Epithelial cell of prostate (primary cell): ENCODE results near the gene AKT3.
"Not testable (repeated sequence)": the region's sequence is repeated elsewhere in the genome, so short reads cannot be mapped to it uniquely, and the experiment has no call there.

Source experiments
- DNase-seq: peaks from one replicate; pipeline ENCODE4 v3.0.0-alpha.2; 2011; ENCODE audit warnings: low read depth, low spot score
- H3K27ac ChIP-seq: fragments of 450-650 bp; 2 replicates; pipeline ENCODE4 v1.5.1; 2017; ENCODE audit warnings: mild to moderate bottlenecking

Gene AKT3

GRCh38 chr1:243713470-243714186 lies 136.4 kb downstream of the AKT3 start:
- H3K27ac ChIP-seq, result no peak overlapping the region
- DNase-seq, result no peak

GRCh38 chr1:243712941-243713340 lies 137.1 kb downstream of the AKT3 start:
- DNase-seq, result no peak
- no peak overlapping the region for H3K27ac ChIP-seq

GRCh38 chr1:243712242-243712641 lies 137.8 kb downstream of the AKT3 start:
- DNase-seq, result no peak
- no peak overlapping the region for H3K27ac ChIP-seq

DNA sequence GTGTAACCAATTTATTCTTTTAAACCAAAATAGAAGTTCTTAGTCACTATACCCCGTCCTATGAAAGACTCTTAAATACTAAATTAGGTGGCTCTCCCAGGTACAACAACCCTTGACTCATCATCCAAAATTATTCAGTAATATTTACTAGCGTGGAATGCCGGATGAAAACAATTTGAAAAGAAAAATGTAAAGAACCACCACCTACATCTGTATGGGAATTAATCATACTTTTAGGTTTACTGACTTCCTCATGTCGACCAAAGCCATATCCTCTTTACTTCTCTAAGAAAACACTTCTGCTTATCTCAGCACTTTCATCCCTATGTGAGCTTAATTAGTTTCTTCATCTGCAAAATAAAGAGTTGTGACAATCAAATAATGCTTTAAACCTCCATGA lies 139.6 kb downstream of the AKT3 start:
- no peak overlapping the region for H3K27ac ChIP-seq
- no peak for DNase-seq

DNA sequence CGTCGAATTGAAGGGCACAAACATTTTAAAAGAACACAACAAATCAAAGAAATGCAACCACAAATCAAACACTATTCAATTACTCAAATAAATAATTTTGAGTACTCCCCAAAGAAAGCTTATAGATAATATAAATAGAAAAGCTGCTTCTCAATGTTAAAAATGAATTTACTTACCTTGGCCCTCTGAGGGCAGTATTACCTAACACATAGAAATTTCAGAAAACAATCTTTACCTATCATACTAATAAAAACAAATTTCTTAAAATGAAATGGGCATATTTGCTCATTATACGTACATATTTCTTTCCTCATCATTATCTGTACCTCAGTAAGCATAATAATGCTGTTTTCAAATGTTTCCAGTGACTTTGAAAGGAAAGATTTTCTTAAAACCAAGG lies 141.8 kb downstream of the AKT3 start:
- DNase-seq, result no peak
- H3K27ac ChIP-seq, result no peak overlapping the region

- no peak overlapping the region for H3K27ac ChIP-seq
- no peak for DNase-seq
Observed at GRCh38 chr1:243706563-243706962, 143.5 kb downstream of the AKT3 start.

DNA sequence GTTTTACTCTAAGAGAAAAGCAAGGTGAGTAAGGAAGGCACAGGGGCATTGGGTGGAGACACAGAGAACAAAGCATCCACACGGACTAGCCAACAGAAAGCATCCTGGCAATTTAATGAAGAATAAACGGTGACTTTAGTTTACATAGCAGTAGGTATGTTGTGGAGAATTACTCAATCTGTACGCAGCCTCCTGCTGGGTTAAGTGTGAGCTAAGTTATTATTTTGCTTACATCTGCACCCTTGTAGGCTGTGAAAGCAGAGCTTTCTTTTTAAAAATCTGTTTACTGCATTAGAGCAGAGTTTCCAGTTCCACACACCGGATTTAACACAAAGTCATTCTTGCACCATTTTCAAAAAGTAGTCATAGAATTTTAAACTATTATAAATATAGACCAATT lies 144.5 kb downstream of the AKT3 start:
- no peak overlapping the region for H3K27ac ChIP-seq
- DNase-seq, result no peak

- no peak overlapping the region for H3K27ac ChIP-seq
- DNase-seq, result no peak
Observed at GRCh38 chr1:243701872-243702271, 148.2 kb downstream of the AKT3 start.

DNA sequence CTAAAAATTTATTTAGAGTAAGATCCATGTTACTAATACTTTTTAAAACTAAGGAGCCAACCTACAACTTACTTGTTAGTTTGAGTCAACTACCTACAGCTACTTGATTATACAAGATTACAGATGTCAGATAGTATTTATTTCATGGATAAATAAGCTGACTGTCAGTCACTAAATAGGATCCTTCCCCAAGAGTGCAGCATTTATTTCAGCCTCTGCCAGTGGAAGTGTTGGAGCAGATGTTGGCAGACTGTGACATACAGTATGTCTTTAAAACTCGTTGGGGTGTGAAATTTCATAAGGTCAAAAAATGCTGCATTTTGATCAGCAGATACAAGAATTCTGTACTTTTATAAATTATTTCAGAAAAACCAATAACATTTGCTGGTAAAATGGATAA lies 156.2 kb downstream of the AKT3 start:
- H3K27ac ChIP-seq, result no peak overlapping the region
- DNase-seq, result no peak

DNA sequence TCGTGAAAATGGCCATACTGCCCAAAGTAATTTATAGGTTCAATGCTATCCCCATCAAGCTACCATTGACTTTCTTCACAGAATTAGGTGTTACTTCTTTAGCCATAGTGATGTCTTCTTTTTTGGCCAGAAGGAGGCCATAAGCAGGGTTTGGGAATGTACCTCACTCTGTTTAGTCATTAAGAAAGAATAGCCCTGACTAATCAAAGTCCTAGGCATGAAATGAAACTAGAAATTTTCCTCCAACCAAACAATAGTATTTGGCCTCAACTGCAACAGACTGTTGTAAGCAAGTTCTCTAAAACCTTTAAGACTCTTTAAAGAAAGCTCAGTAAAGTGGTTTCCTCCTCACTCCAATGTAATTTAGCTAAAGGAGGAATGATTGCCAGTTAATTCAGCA lies 163.9 kb downstream of the AKT3 start:
- no peak for DNase-seq

GRCh38 chr1:243680860-243681259 lies 169.2 kb downstream of the AKT3 start:
- DNase-seq, result no peak
- no peak overlapping the region for H3K27ac ChIP-seq

More for the DNA sequence above, 163.9 kb downstream of the AKT3 start:
- no peak overlapping the region for H3K27ac ChIP-seq

DNA sequence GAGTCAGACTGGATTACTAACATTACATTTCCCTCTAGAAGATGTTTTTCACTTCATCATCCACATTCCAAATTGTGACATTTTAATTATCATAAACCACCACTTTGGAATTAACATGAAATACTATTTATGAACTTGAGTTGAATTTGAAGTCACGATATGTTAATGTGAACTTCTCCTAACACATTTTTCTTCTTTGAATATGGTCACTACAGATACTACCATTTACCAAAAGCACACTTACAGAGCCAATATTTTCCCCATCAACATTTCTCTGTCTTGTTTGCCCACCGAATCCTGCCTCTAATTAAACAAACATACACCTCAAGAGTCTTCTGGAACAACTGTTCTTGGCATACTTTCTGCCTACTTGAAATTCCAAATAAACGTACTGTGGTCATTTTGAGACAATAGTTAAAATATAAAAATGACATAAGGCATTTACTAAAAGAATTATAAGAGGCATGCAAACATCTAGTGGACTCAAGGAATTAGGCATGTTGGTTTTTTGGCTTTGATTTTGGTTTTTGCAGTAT lies 177.4 kb downstream of the AKT3 start:
- no peak overlapping the region for H3K27ac ChIP-seq
- DNase-seq, result no peak

GRCh38 chr1:243667591-243667990 lies 182.5 kb downstream of the AKT3 start:
- no peak overlapping the region for H3K27ac ChIP-seq
- DNase-seq, result no peak

DNA sequence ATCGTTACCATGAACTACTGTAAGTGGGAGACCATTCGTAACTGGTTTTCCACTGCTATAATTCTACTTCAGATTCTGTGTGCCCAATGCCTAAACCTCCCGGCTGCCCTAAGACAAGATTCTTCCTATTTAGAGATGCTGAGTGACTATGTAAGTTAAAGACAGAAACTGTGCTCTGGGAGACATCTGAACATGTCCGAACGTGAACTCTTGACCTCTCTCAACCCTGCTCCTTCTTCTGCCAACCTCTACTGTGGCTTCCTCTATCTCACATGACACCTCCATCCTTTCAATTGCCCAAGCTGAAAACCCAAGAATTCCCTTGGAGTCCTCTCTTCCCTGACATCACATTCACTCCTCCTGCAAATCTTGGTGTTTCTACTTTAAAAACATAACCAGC lies 182.9 kb downstream of the AKT3 start:
- DNase-seq, result no peak
- no peak overlapping the region for H3K27ac ChIP-seq

DNA sequence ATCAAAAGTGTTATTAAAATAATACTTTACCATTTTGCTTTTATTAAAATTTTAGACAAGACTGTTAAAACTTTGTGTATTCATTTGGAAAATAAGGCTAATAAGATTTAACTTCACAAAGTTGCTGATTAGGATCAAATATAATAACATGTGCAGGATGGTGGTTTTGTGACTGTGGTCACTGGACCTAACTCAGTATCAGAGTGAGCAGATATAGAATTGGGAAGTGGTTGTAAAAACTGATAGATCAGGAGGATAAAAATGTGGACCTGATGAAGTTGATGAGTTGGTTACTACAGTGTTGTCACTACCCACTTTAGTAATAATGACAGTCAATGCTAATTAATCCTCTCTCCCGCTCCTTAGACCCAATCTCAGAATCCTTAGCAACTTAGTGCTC lies 186.4 kb downstream of the AKT3 start:
- no peak overlapping the region for H3K27ac ChIP-seq
- no peak for DNase-seq

DNA sequence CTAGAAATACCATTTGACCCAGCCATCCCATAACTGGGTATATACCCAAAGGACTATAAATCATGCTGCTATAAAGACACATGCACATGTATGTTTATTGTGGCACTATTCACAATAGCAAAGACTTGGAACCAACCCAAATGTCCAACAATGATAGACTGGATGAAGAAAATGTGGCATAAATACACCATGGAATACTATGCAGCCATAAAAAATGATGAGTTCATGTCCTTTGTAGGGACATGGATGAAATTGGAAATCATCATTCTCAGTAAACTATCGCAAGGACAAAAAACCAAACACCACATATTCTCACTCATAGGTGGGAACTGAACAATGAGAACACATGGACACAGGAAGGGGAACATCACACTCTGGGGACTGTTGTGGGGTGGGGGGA lies 187.9 kb downstream of the AKT3 start:
- not testable (repeated sequence) for H3K27ac ChIP-seq, DNase-seq

DNA sequence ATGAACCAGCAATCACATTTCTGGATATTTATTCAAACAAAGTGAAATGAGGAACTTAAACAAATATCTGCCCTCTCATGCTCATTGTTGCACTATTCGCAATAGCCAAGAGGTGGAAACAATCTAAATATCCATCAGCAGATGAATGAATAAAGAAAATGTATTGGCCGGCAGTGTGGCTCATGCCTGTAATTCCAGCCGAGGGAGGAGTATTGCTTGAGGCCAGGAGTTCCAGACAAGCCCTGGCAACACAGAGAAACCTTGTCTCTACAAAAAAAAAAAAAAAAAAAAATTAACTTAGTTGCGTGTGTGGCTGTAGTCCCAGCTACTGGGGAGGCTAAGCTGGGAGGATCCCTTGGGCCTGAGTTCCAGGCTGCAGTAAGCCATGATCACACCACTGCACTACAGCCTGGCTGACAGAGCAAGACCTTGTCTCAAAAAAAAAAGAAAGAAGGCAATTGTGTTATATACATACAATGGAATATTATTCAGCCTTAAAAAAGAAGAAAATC lies 191.4 kb downstream of the AKT3 start:
- peak; percentile 37 for DNase-seq
- H3K27ac ChIP-seq, result peak overlapping the region; percentile 64

GRCh38 chr1:243657793-243658192 lies 192.2 kb downstream of the AKT3 start:
- H3K27ac ChIP-seq, result peak overlapping the region; percentile 64
- DNase-seq, result no peak

- not testable (repeated sequence) for DNase-seq, H3K27ac ChIP-seq
Observed at GRCh38 chr1:243649530-243649929, 200.5 kb downstream of the AKT3 start.

DNA sequence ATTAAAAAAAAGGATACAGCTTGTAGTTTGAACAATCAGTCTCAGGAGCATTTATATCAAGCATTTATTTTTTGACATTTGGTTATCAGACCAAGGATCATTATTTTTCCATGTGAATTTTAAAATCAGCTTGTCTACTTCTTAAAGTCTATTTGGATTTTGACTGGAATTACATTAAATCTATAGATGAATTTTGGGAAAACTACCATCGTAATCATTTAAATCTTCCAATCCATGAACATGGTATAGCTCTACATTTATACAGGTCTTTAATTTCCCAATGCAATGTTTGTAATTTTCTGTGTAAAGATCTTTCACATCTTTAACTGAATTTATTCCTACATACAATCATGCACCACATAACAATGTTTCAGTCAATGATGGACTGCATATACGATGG lies 203.2 kb downstream of the AKT3 start:
- H3K27ac ChIP-seq, result no peak overlapping the region
- no peak for DNase-seq

- no peak overlapping the region for H3K27ac ChIP-seq
- DNase-seq, result no peak
Observed at GRCh38 chr1:243645281-243645680, 204.8 kb downstream of the AKT3 start.

DNA sequence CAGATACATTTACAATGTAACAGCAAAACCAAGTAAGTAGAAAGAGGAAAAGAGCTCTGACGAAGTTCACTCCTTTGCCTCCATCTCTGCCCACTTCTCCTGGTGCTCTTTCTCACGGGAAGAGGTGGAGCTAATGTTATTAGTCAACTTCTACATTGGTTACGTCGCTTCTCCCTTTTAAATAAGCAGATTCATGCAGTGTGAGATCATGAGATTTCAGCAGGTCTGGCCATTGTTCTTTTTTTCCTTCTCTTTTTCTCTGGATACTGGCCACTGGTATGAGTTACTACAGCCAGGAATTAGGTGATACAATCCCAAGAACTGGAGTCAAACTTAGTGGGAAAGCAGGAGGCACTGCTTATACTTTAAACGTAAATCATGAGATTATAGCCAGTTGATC lies 207.1 kb downstream of the AKT3 start:
- no peak overlapping the region for H3K27ac ChIP-seq
- no peak for DNase-seq
